WTC11 (cell line): ENCODE measurements around the gene ITK. TPM values are rescaled to one million over a fixed set of nuclear protein-coding genes. Genes with fewer than 3 reads are reported as not detected.

Experiments
- ATAC-seq: fragments of 200-7000 bp; cut with Tn5 transposase; 2 replicates; pipeline ENCODE4 v1.10.0; 2021; ENCODE audit warnings: mild to moderate bottlenecking, moderate library complexity
- CTCF ChIA-PET: fragments of 300-600 bp; sonication (Branson Sonifier 250); formaldehyde crosslinking; loops from one replicate; lab custom pipeline; 2021; ENCODE audit warnings: antibody characterized with exemption; lab: Charles Lee
- POLR2A ChIA-PET: fragments of 350-600 bp; sonication (Branson Sonifier 250); formaldehyde crosslinking; loops from one replicate; lab custom pipeline; 2021; ENCODE audit warnings: antibody characterized with exemption; lab: Charles Lee
- DNase-seq: peaks from one replicate; pipeline ENCODE4 v3.0.0; 2021; ENCODE audit warnings: low spot score
- H3K27ac Mint-ChIP-seq: 2 replicates; pipeline ENCODE4 v1.8.0; 2021; ENCODE audit warnings: mixed read lengths
- H3K27me3 Mint-ChIP-seq: 2 replicates; pipeline ENCODE4 v1.8.0; 2021; ENCODE audit warnings: low read depth, mild to moderate bottlenecking, moderate library complexity, mixed read lengths
- H3K36me3 Mint-ChIP-seq: 2 replicates; pipeline ENCODE4 v1.8.0; 2021; ENCODE audit warnings: mixed read lengths
- H3K4me1 Mint-ChIP-seq: 2 replicates; pipeline ENCODE4 v1.8.0; 2022; ENCODE audit warnings: mixed read lengths
- H3K4me3 Mint-ChIP-seq: 2 replicates; pipeline ENCODE4 v1.8.0; 2021; ENCODE audit warnings: mild to moderate bottlenecking, moderate library complexity, mixed read lengths
- H3K9me3 Mint-ChIP-seq: 2 replicates; pipeline ENCODE4 v1.8.0; 2021; ENCODE audit warnings: mixed read lengths
- ATF1 ChIP-seq: sonication (generic); formaldehyde crosslinking; IDR thresholded peaks from 2 replicates; pipeline ENCODE4 v1.8.1; 2023; ENCODE audit warnings: mild to moderate bottlenecking, moderate library complexity, missing genetic modification reagents
- ATF2 ChIP-seq: sonication (generic); formaldehyde crosslinking; IDR thresholded peaks from 2 replicates; pipeline ENCODE4 v1.8.1; 2022; ENCODE audit warnings: low read depth, missing genetic modification reagents, borderline replicate concordance
- ATF3 ChIP-seq: sonication (generic); formaldehyde crosslinking; conservative IDR thresholded peaks from 2 replicates; pipeline ENCODE4 v1.8.1; 2022; ENCODE audit warnings: mild to moderate bottlenecking, missing genetic modification reagents
- CREB1 ChIP-seq: sonication (generic); formaldehyde crosslinking; IDR thresholded peaks from 2 replicates; pipeline ENCODE4 v1.8.0; 2023; ENCODE audit warnings: mild to moderate bottlenecking, missing genetic modification reagents
- FOXK1 ChIP-seq: sonication (generic); formaldehyde crosslinking; IDR thresholded peaks from 2 replicates; pipeline ENCODE4 v1.8.0; 2022; ENCODE audit warnings: mild to moderate bottlenecking, moderate library complexity, missing genetic modification reagents
- FOXP4 ChIP-seq: sonication (generic); formaldehyde crosslinking; IDR thresholded peaks from 2 replicates; pipeline ENCODE4 v1.8.0; 2022; ENCODE audit warnings: mild to moderate bottlenecking, missing genetic modification reagents
- HMGXB4 ChIP-seq: sonication (generic); formaldehyde crosslinking; IDR thresholded peaks from 2 replicates; pipeline ENCODE4 v1.8.1; 2023; ENCODE audit warnings: mild to moderate bottlenecking, moderate library complexity, missing genetic modification reagents
- NFYB ChIP-seq: sonication (generic); formaldehyde crosslinking; conservative IDR thresholded peaks from 2 replicates; pipeline ENCODE4 v1.8.0; 2022; ENCODE audit warnings: low read depth, missing genetic modification reagents
- OVOL2 ChIP-seq: fragments of 250-450 bp; sonication (Bioruptor Pico); IDR thresholded peaks from 2 replicates; pipeline ENCODE4 v1.9.0; 2021; ENCODE audit warnings: mild to moderate bottlenecking, borderline replicate concordance
- PRRX2 ChIP-seq: fragments of 250-450 bp; sonication (Bioruptor Pico); IDR thresholded peaks from 2 replicates; pipeline ENCODE4 v1.8.0; 2021; ENCODE audit warnings: mild to moderate bottlenecking
- RELA ChIP-seq: sonication (generic); formaldehyde crosslinking; IDR thresholded peaks from 2 replicates; pipeline ENCODE4 v1.8.1; 2022; ENCODE audit warnings: missing genetic modification reagents, mild to moderate bottlenecking, borderline replicate concordance
- RORB ChIP-seq: fragments of 250-450 bp; sonication (Bioruptor Pico); IDR thresholded peaks from 2 replicates; pipeline ENCODE4 v1.9.0; 2021; ENCODE audit warnings: mild to moderate bottlenecking
- SOX15 ChIP-seq: fragments of 250-450 bp; sonication (Bioruptor Pico); IDR thresholded peaks from 2 replicates; pipeline ENCODE4 v1.9.0; 2021; ENCODE audit warnings: mild to moderate bottlenecking
- TCF7 ChIP-seq: sonication (generic); formaldehyde crosslinking; IDR thresholded peaks from 2 replicates; pipeline ENCODE4 v1.8.0; 2022; ENCODE audit warnings: mild to moderate bottlenecking, low read depth, missing genetic modification reagents, moderate library complexity
- TEAD1 ChIP-seq: sonication (generic); formaldehyde crosslinking; IDR thresholded peaks from 2 replicates; pipeline ENCODE4 v1.8.0; 2022; ENCODE audit warnings: mild to moderate bottlenecking, missing genetic modification reagents
- ZMAT4 ChIP-seq: fragments of 250-450 bp; sonication (Bioruptor Pico); IDR thresholded peaks from 2 replicates; pipeline ENCODE4 v1.9.0; 2021; ENCODE audit warnings: mild to moderate bottlenecking
- ZNF121 ChIP-seq: sonication (generic); formaldehyde crosslinking; IDR thresholded peaks from 2 replicates; pipeline ENCODE4 v1.8.0; 2023; ENCODE audit warnings: missing genetic modification reagents
- ZNF263 ChIP-seq: sonication (generic); formaldehyde crosslinking; IDR thresholded peaks from 2 replicates; pipeline ENCODE4 v1.8.1; 2022; ENCODE audit warnings: low read depth, mild to moderate bottlenecking, moderate library complexity, missing genetic modification reagents
- ZNF281 ChIP-seq: sonication (generic); formaldehyde crosslinking; IDR thresholded peaks from 2 replicates; pipeline ENCODE4 v1.8.0; 2023; ENCODE audit warnings: mild to moderate bottlenecking, missing genetic modification reagents
- ZNF512 ChIP-seq: sonication (generic); formaldehyde crosslinking; IDR thresholded peaks from 2 replicates; pipeline ENCODE4 v1.8.1; 2022; ENCODE audit warnings: missing genetic modification reagents, borderline replicate concordance
- total RNA-seq: library from RNA; stranded (reverse); gene quantifications from 3 replicates; pipeline ENCODE4 v1.2.3, GENCODE V29; 2021

The ITK gene
- total RNA-seq, 1 experiment from 2014 or later: 0.52 TPM

- no peak for TF ChIP-seq ZMAT4
- no peak for TF ChIP-seq TCF7 (CRISPR knock-in tag)
- TF ChIP-seq FOXK1 (CRISPR knock-in tag): no peak
- TF ChIP-seq PRRX2 (CRISPR knock-in tag): no peak
- TF ChIP-seq ZNF512 (CRISPR knock-in tag): no peak
- no peak for TF ChIP-seq NFYB (CRISPR knock-in tag)
Measured at GRCh38 chr5:157212307-157212706, 31.7 kb downstream of the ITK start (continued).

GRCh38 chr5:157213527-157214243, 33.0 kb downstream of the ITK start:
- no peak for TF ChIP-seq CREB1 (CRISPR knock-in tag)
- no peak for TF ChIP-seq ZNF263 (CRISPR knock-in tag)
- no peak for TF ChIP-seq OVOL2
- TF ChIP-seq, all 79 proteins: peak for 0
- ChIA-PET CTCF (no interaction called here), POLR2A (no interaction called here)
- Mint-ChIP-seq H3K27ac (no peak overlapping the region), H3K4me1 (peaks cover 3% of the 10 kb centered on the region), H3K36me3 (no peaks in the 10 kb centered on the region), H3K27me3 (no peaks in the 10 kb centered on the region; the same call in 1 of the 2 replicates), H3K9me3 (no peaks in the 10 kb centered on the region), H3K4me3 (no peak overlapping the region)
- DNase-seq: no peak
- no peak for ATAC-seq

GRCh38 chr5:157214415-157214814, 33.8 kb downstream of the ITK start:
- no peaks in the 10 kb centered on the region for H3K36me3 Mint-ChIP-seq
- H3K27ac Mint-ChIP-seq: no peak overlapping the region
- no peak overlapping the region for H3K4me3 Mint-ChIP-seq
- CTCF ChIA-PET: no interaction called here
- no peaks in the 10 kb centered on the region; the same call in 1 of the 2 replicates for H3K27me3 Mint-ChIP-seq
- DNase-seq: no peak
- no peaks in the 10 kb centered on the region for H3K9me3 Mint-ChIP-seq
- H3K4me1 Mint-ChIP-seq: peaks cover 3% of the 10 kb centered on the region
- ATAC-seq: no peak
- POLR2A ChIA-PET: no interaction called here
- TF ChIP-seq NFYB (CRISPR knock-in tag): no peak
- no peak for TF ChIP-seq ATF1 (CRISPR knock-in tag)
- TF ChIP-seq RORB: no peak
- TF ChIP-seq HMGXB4: no peak
- TF ChIP-seq ATF3: no peak
- TF ChIP-seq SOX15: no peak
- TF ChIP-seq FOXP4: no peak
- no peak for TF ChIP-seq ZNF121 (CRISPR knock-in tag)
- no peak for TF ChIP-seq RELA
- TF ChIP-seq TEAD1 (CRISPR knock-in tag): no peak
- TF ChIP-seq ATF2 (CRISPR knock-in tag): no peak
- TF ChIP-seq ZNF281: no peak
